ENCODE measurements around the gene TOR1AIP1.

The TOR1AIP1 gene

GRCh38 chr1:179933219-179933618 is 51.1 kb downstream of the TOR1AIP1 start:
- no peak overlapping the region for H3K27ac ChIP-seq
- TF ChIP-seq, protein P1, sequence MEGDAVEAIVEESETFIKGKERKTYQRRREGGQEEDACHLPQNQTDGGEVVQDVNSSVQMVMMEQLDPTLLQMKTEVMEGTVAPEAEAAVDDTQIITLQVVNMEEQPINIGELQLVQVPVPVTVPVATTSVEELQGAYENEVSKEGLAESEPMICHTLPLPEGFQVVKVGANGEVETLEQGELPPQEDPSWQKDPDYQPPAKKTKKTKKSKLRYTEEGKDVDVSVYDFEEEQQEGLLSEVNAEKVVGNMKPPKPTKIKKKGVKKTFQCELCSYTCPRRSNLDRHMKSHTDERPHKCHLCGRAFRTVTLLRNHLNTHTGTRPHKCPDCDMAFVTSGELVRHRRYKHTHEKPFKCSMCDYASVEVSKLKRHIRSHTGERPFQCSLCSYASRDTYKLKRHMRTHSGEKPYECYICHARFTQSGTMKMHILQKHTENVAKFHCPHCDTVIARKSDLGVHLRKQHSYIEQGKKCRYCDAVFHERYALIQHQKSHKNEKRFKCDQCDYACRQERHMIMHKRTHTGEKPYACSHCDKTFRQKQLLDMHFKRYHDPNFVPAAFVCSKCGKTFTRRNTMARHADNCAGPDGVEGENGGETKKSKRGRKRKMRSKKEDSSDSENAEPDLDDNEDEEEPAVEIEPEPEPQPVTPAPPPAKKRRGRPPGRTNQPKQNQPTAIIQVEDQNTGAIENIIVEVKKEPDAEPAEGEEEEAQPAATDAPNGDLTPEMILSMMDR (IDR thresholded peaks at IDR 0.05; ENCODE audit: low read depth, low read length) = no peak
- no peaks in the 10 kb centered on the region for H3K9me3 ChIP-seq (ENCODE audit: severe bottlenecking)
- no peaks in the 10 kb centered on the region for H3K36me3 ChIP-seq
- H3K4me3 ChIP-seq (ENCODE audit: low read depth, low read length) = no peak overlapping the region
- DNase-seq = no peak
- H3K27me3 ChIP-seq (ENCODE audit: insufficient read depth, low read depth, severe bottlenecking) = no peaks in the 10 kb centered on the region

DNA sequence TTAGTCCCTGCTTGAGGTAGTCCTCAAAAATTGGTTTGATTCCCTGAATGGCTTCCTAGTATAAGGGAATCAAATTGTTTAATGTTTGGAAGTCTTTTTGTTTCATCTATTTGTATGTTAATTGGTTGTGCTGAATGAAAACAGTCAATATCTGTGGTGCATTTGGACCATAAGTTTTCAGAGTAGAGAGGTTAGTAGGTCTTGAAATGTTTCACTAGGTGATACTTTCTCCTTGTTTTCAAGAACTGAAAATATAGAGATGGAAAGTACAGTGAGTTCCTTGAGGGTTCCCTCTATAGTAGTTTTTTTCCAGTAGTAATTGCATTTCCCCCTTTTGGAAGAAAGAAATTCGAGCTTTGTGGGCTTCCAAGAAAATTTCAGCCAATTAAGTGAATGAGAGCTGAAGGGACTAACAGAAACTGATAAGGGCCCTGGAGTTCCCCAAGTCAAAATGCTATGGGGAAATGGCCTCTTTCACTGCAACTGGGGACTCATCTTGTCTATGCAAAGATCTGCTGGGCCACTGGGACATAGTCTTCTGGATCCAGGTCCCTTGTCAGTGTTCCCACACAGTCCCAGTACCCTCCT is 53.9 kb downstream of the TOR1AIP1 start:
- H3K36me3 ChIP-seq = no peaks in the 10 kb centered on the region
- no peak overlapping the region for H3K4me3 ChIP-seq (ENCODE audit: low read depth, low read length)
- H3K27me3 ChIP-seq (ENCODE audit: insufficient read depth, low read depth, severe bottlenecking) = no peaks in the 10 kb centered on the region
- H3K27ac ChIP-seq = no peak overlapping the region
- TF ChIP-seq, protein P1 (IDR thresholded peaks at IDR 0.05; ENCODE audit: low read depth, low read length) = no peak
- DNase-seq = no peak
- no peaks in the 10 kb centered on the region for H3K9me3 ChIP-seq (ENCODE audit: severe bottlenecking)

- Histone ChIP-seq H3K4me3 (ENCODE audit: low read depth, low read length) (no peak overlapping the region), H3K27me3 (ENCODE audit: insufficient read depth, low read depth, severe bottlenecking) (no peaks in the 10 kb centered on the region), H3K36me3 (no peaks in the 10 kb centered on the region), H3K27ac (no peak overlapping the region), H3K9me3 (ENCODE audit: severe bottlenecking) (no peaks in the 10 kb centered on the region)
- DNase-seq = no peak
- TF ChIP-seq, protein P1 (IDR thresholded peaks at IDR 0.05; ENCODE audit: low read depth, low read length) = no peak
These were observed 55.7 kb downstream of the TOR1AIP1 start for GRCh38 chr1:179937668-179938254.

DNA sequence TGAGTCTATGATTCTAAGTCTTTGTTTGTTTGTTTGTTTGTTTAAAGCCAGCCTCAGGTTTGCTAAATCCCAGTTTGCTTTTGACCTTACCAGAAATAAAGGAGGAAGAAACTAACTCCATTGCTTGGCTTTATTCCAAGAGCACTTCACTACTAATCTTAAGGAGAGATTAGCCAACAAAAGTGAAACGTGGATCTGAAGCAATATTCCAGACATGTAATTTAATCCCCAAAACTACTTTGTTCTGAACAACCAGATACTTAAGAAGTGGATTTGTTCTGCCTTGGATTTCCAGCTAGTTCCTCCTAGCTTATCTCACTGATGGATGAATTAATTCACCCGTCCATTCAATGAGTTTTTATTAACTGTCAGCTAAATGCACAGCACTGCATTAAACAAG is 56.7 kb downstream of the TOR1AIP1 start:
- H3K27ac ChIP-seq = no peak overlapping the region

DNA sequence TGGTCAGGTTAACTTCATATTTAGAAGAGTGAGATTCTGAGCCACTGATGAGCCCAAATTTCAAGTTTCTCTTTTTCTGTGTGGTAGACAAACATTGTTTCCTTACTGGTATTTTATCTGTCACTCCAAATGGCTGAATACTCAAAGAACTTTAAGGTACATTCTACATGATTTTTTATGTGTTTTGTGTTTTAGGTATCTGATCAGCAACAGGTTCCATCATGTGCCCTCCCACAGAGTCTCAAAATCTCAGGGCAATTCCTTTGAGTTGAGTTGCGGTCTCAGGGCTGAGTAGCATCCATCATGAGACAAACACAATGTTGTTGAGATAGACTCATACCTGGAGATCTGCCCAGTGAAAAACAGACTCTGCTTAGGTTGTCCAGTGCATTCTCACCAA is 57.9 kb downstream of the TOR1AIP1 start:
- Histone ChIP-seq H3K27ac (no peak overlapping the region), H3K36me3 (no peaks in the 10 kb centered on the region), H3K9me3 (ENCODE audit: severe bottlenecking) (no peaks in the 10 kb centered on the region), H3K4me3 (ENCODE audit: low read depth, low read length) (no peak overlapping the region), H3K27me3 (ENCODE audit: insufficient read depth, low read depth, severe bottlenecking) (no peaks in the 10 kb centered on the region)
- TF ChIP-seq, protein P1 (IDR thresholded peaks at IDR 0.05; ENCODE audit: low read depth, low read length) = no peak
- DNase-seq = no peak

More for the DNA sequence above, 56.7 kb downstream of the TOR1AIP1 start:
- H3K27me3 ChIP-seq (ENCODE audit: insufficient read depth, low read depth, severe bottlenecking) = no peaks in the 10 kb centered on the region
- no peaks in the 10 kb centered on the region for H3K36me3 ChIP-seq
- H3K4me3 ChIP-seq (ENCODE audit: low read depth, low read length) = no peak overlapping the region
- no peaks in the 10 kb centered on the region for H3K9me3 ChIP-seq (ENCODE audit: severe bottlenecking)
- no peak for DNase-seq
- TF ChIP-seq, protein P1 (IDR thresholded peaks at IDR 0.05; ENCODE audit: low read depth, low read length) = no peak

DNA sequence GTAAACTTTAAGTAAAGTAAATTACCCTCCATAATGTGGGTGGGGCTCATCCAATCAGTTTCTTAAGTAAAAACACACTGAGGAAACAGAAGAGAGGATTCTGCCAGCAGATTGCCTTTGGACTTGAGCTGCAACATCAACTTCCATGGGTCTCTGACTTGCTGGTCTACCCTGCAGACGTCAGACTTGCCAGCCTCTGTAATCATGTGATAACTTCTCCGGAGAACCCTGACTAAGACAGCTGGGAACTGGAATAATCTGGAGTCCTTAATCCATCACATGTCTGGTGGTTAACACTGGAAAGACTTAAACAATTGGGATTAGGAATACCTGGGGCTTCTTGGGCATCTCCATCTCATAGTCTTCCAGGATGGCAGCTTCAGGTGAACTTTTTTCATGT is 59.4 kb downstream of the TOR1AIP1 start:
- no peaks in the 10 kb centered on the region for H3K27me3 ChIP-seq (ENCODE audit: insufficient read depth, low read depth, severe bottlenecking)
- H3K9me3 ChIP-seq (ENCODE audit: severe bottlenecking) = no peaks in the 10 kb centered on the region
- TF ChIP-seq, protein P1 (IDR thresholded peaks at IDR 0.05; ENCODE audit: low read depth, low read length) = no peak
- peak; percentile 29 for DNase-seq
- no peaks in the 10 kb centered on the region for H3K36me3 ChIP-seq
- H3K27ac ChIP-seq = no peak overlapping the region
- H3K4me3 ChIP-seq (ENCODE audit: low read depth, low read length) = no peak overlapping the region
